HG03354 (cell line): ENCODE data around the gene IGLL1.
"Not testable (repeated sequence)": the region's sequence is repeated elsewhere in the genome, so short reads cannot be mapped to it uniquely, and the experiment has no call there.

Experiments used
- ATAC-seq: cut with Tn5 transposase; IDR thresholded peaks from one replicate; pipeline ENCODE4 v1.9.1; 2021; ENCODE audit warnings: mild to moderate bottlenecking; ENCODE audit not compliant: unreplicated experiment, poor library complexity, severe bottlenecking

IGLL1 gene

GRCh38 chr22:23579870-23580575 lies at the start of gene IGLL1:
Gene IGLL1 (minus strand): TSS chr22:23580290. CDS start chr22:23580190, 100 bp downstream.
- ATAC-seq = no peak

- ATAC-seq = not testable (repeated sequence)
These were observed 48.1 kb upstream of the IGLL1 start for GRCh38 chr22:23628056-23628743.

- not testable (repeated sequence) for ATAC-seq
These were observed 47.4 kb upstream of the IGLL1 start for GRCh38 chr22:23627401-23628055.

- no peak for ATAC-seq
These were observed 46.3 kb upstream of the IGLL1 start for GRCh38 chr22:23626286-23626975.

- no peak for ATAC-seq
These were observed 42.5 kb upstream of the IGLL1 start for GRCh38 chr22:23622634-23623033.

- ATAC-seq = not testable (repeated sequence)
These were observed 41.8 kb upstream of the IGLL1 start for GRCh38 chr22:23621916-23622315.

GRCh38 chr22:23621082-23621780 lies 41.1 kb upstream of the IGLL1 start:
- ATAC-seq = no peak

GRCh38 chr22:23613193-23613972 lies 33.3 kb upstream of the IGLL1 start:
- ATAC-seq = no peak

GRCh38 chr22:23609983-23610781 lies 30.1 kb upstream of the IGLL1 start:
- ATAC-seq = no peak

- no peak for ATAC-seq
These were observed 28.5 kb upstream of the IGLL1 start for GRCh38 chr22:23608583-23608982.

- no peak for ATAC-seq
These were observed 26.4 kb upstream of the IGLL1 start for GRCh38 chr22:23606204-23607131.

GRCh38 chr22:23604939-23605712 lies 25.0 kb upstream of the IGLL1 start:
- ATAC-seq = no peak

- no peak for ATAC-seq
These were observed 23.2 kb upstream of the IGLL1 start for GRCh38 chr22:23603266-23603665.

GRCh38 chr22:23598805-23599518 lies 18.9 kb upstream of the IGLL1 start:
- no peak for ATAC-seq

- ATAC-seq = not testable (repeated sequence)
These were observed 17.6 kb upstream of the IGLL1 start for GRCh38 chr22:23597576-23598268.
